Midbrain (tissue), 1 donor: Measurements from ENCODE around the gene CRELD1.

Experiments
- DNase-seq: peaks from one replicate; lab custom pipeline; 2025; lab: John Stamatoyannopoulos, UW

Gene CRELD1

DNA sequence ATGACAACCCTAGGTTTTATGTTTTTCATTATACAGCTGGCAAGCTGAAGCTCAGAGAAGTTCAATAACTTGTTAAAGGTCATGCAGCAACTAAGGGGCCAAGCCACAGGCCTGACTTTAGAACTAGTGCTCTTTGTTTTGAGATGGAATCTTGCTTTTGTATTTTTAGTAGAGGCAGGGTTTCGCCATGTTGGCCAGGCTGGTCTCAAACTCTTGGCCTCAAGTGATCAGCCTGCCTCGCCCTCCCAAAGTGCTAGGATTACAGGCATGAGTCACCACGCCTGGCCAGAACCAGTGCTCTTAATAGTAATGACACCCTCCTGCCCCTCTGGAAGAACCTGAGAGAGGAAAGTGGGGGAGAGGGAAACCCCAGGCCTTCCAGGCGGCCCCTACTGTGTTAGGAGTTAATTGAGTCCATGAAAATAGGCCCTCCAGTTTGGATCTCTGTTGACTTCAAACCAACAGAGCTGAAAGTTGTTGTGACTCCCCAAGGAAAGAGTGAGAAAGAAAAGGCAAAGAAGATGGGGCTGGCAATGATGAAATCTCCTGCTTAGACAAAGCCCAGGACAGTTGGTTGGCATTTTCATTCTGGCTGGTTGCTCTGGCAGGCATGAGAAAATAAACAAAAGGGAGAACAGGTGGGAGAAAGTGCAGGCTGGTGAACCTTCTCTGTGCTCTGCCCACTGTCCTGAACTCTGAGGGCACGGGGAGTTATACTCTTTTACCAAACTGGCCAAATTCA lies 22.1 kb downstream of the CRELD1 start:
- DNase-seq: no peak

DNA sequence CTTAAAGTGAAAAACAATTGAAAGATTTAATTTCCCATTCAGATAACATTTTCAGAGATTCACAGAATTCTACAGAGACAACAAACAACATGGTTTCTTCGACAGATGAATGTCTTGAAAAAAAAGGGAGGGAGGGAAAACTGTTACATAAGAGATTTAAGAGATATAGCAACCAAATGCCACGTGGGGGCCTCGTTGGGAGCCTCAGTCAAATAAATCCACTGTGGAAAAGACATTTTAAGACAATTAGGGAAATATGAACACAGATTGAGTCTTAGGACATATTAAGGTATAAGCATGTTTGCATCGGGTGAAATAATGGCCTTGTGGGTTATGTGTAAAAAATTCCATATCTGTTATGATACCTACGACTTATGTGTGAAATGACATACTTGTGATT lies 23.6 kb downstream of the CRELD1 start:
- no peak for DNase-seq

DNA sequence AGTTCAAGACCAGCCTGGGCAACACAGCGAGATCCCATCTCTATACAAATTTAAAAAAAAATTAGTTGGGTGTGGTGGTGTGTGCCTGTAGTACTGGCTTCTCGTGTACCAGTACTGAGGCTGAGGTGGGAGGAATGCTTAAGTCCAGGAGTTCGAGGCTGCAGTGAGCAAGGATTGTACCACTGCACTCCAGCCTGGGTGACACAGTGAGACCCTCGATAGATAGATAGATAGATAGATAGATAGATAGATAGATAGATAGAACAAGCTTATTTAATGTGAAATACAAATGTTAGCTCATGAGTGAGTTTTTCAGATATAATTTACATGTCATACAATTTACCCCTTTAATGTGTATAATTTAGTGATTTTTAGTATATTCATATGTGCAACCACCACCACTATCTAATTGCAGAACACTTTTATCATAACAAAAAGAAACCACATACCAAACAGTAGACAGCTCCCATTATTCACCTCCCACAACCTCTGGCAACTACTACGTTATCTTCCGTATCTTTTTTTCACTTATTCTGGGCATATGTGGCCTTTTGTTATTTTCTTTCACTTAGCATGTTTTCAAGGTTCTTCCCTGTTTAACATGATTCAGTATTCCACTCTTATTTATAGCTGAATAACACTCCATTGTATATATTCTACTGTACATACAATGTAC lies 31.7 kb downstream of the CRELD1 start:
- DNase-seq: no peak

- no peak for DNase-seq
Observed at GRCh38 chr3:9966841-9967240, 33.2 kb downstream of the CRELD1 start.

DNA sequence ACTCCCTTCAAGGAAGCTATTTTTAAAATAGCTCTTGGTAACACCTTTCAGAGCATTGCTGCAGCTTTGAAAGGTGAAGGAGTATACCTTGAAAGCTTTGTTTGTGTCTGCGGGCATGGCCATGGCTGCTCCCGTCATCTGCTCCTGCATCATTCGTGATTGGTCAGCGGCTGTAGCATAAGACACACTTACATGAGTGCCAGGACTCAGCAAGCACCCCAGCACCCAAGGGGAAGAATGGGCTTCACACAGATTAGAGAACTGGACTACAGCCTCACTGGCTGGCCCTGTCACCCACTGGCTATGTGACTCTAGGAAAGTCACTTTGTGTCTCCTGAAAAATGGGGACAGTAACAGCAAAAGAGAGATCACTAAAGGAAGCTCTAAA lies 36.0 kb downstream of the CRELD1 start:
- no peak for DNase-seq

- DNase-seq: no peak
Observed at GRCh38 chr3:9970020-9970652, 36.5 kb downstream of the CRELD1 start.

DNA sequence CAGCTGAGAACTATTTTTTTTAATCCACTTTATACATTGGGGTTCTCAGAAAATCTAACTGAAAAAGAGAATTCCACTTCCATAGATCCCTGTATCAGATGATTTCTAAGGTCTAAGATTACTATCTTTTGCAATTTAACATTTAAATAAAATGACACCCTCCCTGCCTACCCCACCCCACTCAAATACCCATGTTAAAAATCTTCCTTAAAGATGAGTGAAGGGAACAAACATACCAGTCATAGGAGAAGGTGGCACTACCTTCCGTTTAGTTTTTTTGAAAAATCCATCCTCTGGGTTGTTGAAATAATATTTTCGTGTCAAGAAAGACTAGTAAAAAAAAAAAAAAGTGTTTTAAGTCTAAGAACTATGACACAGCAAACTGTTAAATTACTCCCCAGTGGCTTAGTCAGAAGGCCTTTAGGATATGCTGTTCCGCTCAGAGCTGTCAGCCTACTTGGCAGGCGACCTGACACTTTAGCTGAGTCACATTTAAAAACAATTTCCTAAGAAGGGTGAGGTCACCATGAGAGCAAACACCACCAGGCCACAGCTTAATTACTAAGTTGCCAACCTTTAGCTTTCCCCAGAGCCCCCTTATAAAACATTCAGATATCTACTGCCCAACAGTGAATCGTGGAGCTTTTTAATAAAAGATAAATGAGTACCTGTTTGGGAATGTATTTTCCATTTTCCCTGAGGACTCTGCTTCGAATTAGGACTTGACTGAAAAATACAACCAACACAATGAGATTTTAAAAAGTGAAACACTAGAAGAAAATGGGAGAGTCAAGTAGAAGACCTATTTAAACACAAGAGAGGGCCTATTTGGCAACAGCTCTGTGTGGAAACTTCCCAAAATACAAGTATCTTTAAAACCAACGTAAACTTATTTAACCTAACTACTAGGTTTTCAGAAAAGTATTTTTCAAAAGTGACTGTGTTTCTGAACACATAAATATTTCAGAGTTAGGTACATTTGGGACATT lies 43.4 kb downstream of the CRELD1 start:
- DNase-seq: peak; percentile 45

DNA sequence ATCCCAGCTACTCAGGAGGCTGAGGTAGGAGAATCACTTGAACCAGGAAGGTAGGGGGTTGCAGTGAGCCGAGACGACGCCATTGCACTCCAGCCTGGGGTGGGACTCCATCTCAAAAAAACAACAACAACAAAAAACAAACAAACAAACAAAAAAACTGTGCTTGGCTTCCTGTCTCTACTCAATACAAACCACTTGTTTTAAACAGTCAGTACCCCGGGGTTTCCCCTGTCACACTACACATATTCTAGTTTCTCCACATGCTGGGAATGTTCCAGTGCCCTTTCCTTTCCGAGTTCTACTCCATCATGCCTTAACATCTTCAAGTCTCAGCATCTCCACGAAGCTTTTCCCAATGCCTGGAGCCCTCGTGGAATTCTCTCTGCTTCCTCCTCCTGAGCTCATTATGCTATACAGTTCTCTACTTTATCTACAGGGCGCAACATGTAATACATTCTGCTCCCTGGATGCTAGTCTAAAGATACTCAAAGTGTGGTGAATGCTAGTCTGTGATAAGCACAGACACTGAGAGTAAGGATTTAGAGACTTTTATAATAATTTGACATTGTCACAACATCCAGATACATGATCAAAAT lies 45.2 kb downstream of the CRELD1 start:
- no peak for DNase-seq

DNA sequence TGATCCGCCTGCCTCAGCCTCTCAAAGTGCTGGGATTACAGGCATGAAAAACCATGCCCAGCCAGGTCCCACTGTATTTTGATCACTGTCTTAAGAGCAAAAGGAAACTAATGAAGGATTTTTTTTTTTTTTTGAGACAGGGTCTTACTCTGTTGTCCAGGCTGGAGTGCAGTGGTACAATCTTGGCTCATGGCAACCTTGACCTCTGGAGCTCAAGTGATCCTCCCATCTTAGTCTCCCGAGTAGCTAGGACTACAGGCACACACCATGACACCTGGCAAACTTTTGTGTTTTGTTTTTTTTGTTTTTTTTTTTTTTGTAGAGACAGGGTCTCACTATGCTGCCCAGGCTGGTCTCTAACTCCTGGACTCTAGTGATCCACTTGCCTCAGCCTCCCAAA lies 46.6 kb downstream of the CRELD1 start:
- no peak for DNase-seq

DNA sequence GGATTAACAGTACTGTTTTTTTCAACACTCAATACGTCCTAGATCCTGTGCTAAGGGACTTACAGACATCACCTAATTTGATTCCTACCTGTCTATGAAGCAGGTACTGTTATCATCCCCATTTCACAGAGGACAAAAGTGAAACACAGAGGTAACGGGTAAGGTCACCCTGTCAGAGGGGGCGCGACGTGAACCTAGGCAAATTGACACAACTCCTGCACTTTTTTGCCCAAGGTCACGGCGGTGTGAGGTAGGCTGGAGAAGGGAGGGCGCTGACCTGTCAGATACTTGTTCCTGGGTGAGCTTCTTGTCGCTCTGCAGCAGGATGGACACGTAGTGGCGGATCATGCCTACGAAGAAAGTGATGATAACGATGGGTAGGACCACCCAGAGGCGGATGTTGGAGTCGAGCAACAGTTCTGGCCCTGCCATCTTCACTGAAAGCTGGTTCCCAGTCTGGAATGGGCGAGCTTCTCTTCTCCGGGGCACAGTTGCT lies 52.6 kb downstream of the CRELD1 start:
- DNase-seq: no peak

DNA sequence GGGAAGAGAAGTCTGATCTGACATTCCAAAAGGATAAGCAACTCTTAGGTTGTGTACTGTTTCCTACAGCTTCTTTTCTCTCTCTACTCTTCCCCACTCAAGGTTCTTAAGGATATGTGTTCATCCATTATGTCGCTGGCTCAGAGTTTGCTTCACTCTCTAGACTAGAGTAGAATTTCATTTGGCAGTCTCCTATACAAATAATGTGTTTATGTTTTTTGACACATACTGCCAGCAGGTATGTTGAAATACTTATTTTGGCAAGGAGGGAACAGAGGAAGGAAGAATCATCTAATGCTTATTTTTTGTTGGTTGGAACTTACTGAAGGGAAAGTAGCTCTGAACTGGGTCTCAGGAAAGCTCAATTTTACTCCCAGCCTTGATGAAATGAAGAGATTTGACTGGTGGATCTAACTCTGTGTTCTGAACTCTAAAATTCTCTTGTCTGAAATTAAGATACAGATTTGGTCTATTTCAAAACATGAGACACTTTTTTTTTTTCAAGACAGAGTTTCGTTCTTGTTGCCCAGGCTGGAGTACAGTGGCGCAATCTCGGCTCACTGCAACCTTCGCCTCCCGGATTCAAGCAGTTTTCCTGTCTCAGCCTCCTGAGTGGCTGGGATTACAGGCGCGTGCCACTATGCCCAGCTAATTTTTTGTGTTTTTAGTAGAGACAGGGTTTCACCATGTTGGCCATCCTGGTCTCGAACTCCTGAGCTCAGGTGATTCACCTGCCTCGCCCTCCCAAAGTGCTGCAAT lies 60.6 kb downstream of the CRELD1 start:
- DNase-seq: no peak
